Gastrocnemius medialis (tissue), 4 donors: ENCODE measurements around the gene KCP. TPM values are rescaled to one million over a fixed set of nuclear protein-coding genes. Genes with fewer than 3 reads are reported as not detected.

Experiments used
- ATAC-seq, 2 donors: fragments of 150-250 bp; one replicate each; pipeline ENCODE4 v1.9.1; 2016
- DNase-seq, 2 donors: peaks; one replicate each; pipeline ENCODE4 v3.0.0-alpha.2; 2019
- H3K27ac ChIP-seq, 4 donors: fragments of 200-600 bp; sonication (generic); 1 replicate in 1 of 4; 2 replicates in 3 of 4; pipeline ENCODE4 v1.5.1; 2016 to 2018; ENCODE audit warnings: mild to moderate bottlenecking in 2 of 4, moderate library complexity in 1 of 4
- H3K27me3 ChIP-seq, 3 donors: fragments of 200-600 bp; sonication (generic) in 2 of 3; 1 replicate in 1 of 3; 2 replicates in 2 of 3; pipeline versions ENCODE4 v1.5.1 to v1.6.0; 2016 to 2019; ENCODE audit warnings: mild to moderate bottlenecking in 1 of 3, moderate library complexity in 1 of 3
- H3K36me3 ChIP-seq, 2 donors: fragments of 200-600 bp; sonication (generic) in 1 of 2; one replicate each; pipeline ENCODE4 v1.5.1; 2017 to 2018
- H3K4me1 ChIP-seq, 2 donors: fragments of 200-600 bp; sonication (generic) in 1 of 2; one replicate each; pipeline ENCODE4 v1.5.1; 2016 to 2017; ENCODE audit warnings: mild to moderate bottlenecking in 2 of 2
- H3K4me3 ChIP-seq, 4 donors: fragments of 200-600 bp; sonication (generic) in 3 of 4; 1 replicate in 1 of 4; 2 replicates in 3 of 4; pipeline ENCODE4 v1.5.1; 2016 to 2019; ENCODE audit warnings: mild to moderate bottlenecking in 2 of 4
- H3K9me3 ChIP-seq, 3 donors: fragments of 200-600 bp; sonication (generic) in 2 of 3; 1 replicate in 1 of 3; 2 replicates in 2 of 3; pipeline ENCODE4 v1.5.1; 2016 to 2019
- POLR2A ChIP-seq, 2 donors: fragments of 450-650 bp; IDR thresholded peaks; one replicate each; pipeline ENCODE4 v1.6.1; 2017; ENCODE audit warnings: antibody characterized with exemption in 2 of 2, mild to moderate bottlenecking in 2 of 2, moderate library complexity in 2 of 2
- in situ Hi-C, 4 donors: fragments of 200-750 bp; cut with MboI; loops; one replicate each; pipeline versions ENCODE4 v1.15.0 to v1.8.0; 2017; ENCODE audit warnings: low sequenced_read_pairs in 4 of 4
- intact Hi-C: fragments of 100-400 bp; cut with DNase I; formaldehyde crosslinking; loops from one replicate; pipeline ENCODE4 v1.15.1; 2023; ENCODE audit warnings: low total_unique reads
- total RNA-seq, 4 donors: library from RNA; depleted of rRNA; stranded (reverse); fragments of >200 nt; gene quantifications; one replicate each; pipeline versions ENCODE4 v1.1.0 to v1.2.3, GENCODE V29; 2016
- TF ChIP-seq, protein P1 (sequence below), 5 experiments: fragments of 450-650 bp in 3 of 5; fragments of 200-600 bp in 2 of 5; sonication (generic) in 2 of 5; IDR thresholded peaks in 4 of 5; conservative IDR thresholded peaks in 1 of 5; 1 replicate in 4 of 5; 2 replicates in 1 of 5; pipeline ENCODE4 v1.5.1; 2016 to 2019; ENCODE audit warnings: antibody characterized with exemption in 5 of 5, mild to moderate bottlenecking in 3 of 5, moderate library complexity in 3 of 5

Gene KCP
- total RNA-seq, 4 donors from 2014 or later = 0.10 TPM; not detected in 3

DNA sequence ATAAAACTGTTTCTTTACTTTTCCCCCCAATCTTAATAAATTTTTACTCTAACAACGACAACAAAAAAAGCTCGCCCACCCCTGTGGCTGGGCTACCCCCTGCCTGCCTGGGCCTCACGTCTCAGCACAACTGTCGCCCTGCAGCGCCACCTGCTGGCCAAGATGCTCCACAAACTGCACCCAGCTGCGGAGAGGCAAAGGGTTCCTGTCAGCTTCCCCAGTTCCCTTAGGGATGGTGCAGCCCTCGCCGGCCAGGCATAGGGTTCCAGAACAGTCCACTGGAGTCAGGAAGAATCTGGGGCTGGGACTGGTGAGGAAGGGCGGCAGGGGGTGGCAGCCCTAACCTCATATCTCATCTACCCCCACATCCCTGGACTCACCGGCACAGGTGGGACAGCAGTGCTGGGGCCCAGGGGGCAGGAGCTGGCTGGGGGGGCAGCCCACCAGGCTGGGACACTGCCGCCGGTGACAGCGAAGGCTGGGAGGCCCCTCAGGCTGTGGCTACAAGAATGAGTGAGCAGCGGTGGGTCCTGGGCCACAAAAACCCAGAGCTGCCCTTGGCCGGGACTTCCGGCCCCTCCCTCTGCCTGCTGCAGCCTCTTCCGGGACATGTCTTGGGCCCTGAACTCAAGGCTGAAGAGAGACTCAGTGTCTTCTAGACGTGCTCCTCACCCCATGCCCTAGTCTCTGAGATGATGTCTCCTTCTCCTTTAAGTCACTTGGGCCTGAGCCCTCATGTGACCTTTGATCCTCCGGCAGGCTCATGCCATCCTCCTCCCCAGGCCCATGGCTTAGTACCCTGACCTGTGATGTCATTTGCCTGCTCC is 26.7 kb downstream of the KCP start:
- Histone ChIP-seq H3K27ac (no peak overlapping the region), H3K4me3 (peak overlapping the region in 1 of 4 donors; percentile 8), H3K4me1 (peaks cover 0 to 5% of the 10 kb centered on the region in 2 donors), H3K9me3 (no peaks in the 10 kb centered on the region), H3K36me3 (no peaks in the 10 kb centered on the region), H3K27me3 (no peaks in the 10 kb centered on the region)
- DNase-seq (peak in 1 of 2 donors; percentile 72), ATAC-seq (peak; percentile 35 to 39)
- TF ChIP-seq POLR2A (IDR thresholded peaks at IDR 0.05) = no peak
- TF ChIP-seq, protein P1, sequence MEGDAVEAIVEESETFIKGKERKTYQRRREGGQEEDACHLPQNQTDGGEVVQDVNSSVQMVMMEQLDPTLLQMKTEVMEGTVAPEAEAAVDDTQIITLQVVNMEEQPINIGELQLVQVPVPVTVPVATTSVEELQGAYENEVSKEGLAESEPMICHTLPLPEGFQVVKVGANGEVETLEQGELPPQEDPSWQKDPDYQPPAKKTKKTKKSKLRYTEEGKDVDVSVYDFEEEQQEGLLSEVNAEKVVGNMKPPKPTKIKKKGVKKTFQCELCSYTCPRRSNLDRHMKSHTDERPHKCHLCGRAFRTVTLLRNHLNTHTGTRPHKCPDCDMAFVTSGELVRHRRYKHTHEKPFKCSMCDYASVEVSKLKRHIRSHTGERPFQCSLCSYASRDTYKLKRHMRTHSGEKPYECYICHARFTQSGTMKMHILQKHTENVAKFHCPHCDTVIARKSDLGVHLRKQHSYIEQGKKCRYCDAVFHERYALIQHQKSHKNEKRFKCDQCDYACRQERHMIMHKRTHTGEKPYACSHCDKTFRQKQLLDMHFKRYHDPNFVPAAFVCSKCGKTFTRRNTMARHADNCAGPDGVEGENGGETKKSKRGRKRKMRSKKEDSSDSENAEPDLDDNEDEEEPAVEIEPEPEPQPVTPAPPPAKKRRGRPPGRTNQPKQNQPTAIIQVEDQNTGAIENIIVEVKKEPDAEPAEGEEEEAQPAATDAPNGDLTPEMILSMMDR (IDR thresholded peaks at IDR 0.05 in 4 of 5, conservative IDR thresholded peaks at IDR 0.05 in 1 of 5) = peak; percentile 86 to 97 (median 93)
- intact Hi-C loops = loop anchor here (2.0 to 10.0 kb wide), 4 partner anchors 147 to 407 kb away; partner anchors contain the start of genes CALU and METTL2B
- in situ Hi-C loops = loop anchor here (10.0 to 25.0 kb wide), 5 partner anchors 89 to 422 kb away; partner anchors contain the start of genes CCDC136 (in 2 of the 4), HILPDA (in 2 of the 4) and OPN1SW (in 1 of the 4)

DNA sequence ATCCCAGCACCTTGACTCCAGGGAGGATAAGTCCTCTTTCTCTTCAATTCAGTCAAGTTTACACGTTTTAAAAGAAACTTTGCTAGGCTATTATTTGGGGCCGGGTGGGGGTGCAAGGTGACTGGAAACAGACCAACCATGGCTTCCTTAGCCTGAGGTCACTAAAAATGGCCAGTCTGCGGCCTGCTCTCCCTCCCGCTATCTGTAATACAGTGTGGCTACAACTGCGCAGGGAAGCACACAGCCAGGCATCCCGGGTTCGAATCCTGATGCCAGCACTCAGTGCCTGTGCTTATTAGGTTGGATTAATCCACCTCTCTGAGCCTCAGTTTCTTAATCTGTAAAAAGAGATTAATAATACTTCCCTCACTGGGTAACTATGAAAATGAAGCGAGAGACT is 28.4 kb downstream of the KCP start:
- TF ChIP-seq POLR2A (IDR thresholded peaks at IDR 0.05) = no peak
- TF ChIP-seq, protein P1 (IDR thresholded peaks at IDR 0.05 in 4 of 5, conservative IDR thresholded peaks at IDR 0.05 in 1 of 5) = no peak
- Histone ChIP-seq H3K27ac (no peak overlapping the region), H3K9me3 (no peaks in the 10 kb centered on the region), H3K36me3 (no peaks in the 10 kb centered on the region), H3K4me1 (peaks cover 0 to 5% of the 10 kb centered on the region in 2 donors), H3K27me3 (no peaks in the 10 kb centered on the region), H3K4me3 (no peak overlapping the region)
- peak in 1 of 2 donors; percentile 11 for DNase-seq
- intact Hi-C loops = loop anchor here (2.0 to 10.0 kb wide), 4 partner anchors 145 to 405 kb away; partner anchors contain the start of genes CALU and METTL2B
- in situ Hi-C loops = loop anchor here (10.0 to 25.0 kb wide), 5 partner anchors 87 to 420 kb away; partner anchors contain the start of genes CCDC136 (in 2 of the 4), HILPDA (in 2 of the 4) and OPN1SW (in 1 of the 4)
- ATAC-seq = no peak

DNA sequence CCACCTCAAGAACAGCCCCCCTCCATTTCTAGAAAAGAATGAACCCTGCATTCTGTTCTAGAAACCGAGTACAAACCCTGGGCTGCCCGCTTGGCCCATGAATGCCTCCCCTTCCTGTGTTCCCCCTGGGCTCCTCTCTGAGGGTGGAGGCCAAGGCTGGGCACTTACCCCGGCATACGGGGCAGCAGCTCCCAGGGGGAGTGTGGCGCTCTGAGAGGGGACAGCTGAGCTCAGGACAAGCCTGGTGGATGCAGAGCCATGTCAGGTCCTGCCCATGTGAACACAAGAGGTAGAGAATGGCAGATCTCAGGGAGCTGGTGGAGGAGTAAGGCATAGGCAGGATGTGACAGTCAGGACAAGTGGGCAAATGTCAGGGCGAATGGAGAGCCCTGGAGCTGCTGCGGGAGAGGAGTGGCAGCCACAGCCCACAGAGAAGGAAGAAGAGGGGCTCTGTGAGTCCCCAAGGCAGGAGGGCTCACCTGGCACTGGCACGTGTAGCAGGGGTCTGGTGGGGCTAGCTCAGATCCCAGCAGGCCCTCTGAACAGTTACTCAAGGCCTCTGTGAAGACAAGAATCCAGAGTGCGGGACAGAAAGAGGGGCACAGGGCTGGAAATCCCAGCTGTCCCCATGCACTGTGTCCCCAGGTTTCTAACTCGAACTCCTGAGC is 28.9 kb downstream of the KCP start:
- intact Hi-C loops = loop anchor here (2.0 to 10.0 kb wide), 4 partner anchors 144 to 405 kb away; partner anchors contain the start of genes CALU and METTL2B
- Histone ChIP-seq H3K36me3 (no peaks in the 10 kb centered on the region), H3K4me1 (peaks cover 0 to 5% of the 10 kb centered on the region in 2 donors), H3K4me3 (no peak overlapping the region), H3K27me3 (no peaks in the 10 kb centered on the region), H3K27ac (no peak overlapping the region), H3K9me3 (no peaks in the 10 kb centered on the region)
- in situ Hi-C loops = loop anchor here (10.0 to 25.0 kb wide), 5 partner anchors 87 to 419 kb away; partner anchors contain the start of genes CCDC136 (in 2 of the 4), HILPDA (in 2 of the 4) and OPN1SW (in 1 of the 4)
- ATAC-seq (no peak), DNase-seq (peak in 1 of 2 donors; percentile 14)
- TF ChIP-seq POLR2A (IDR thresholded peaks at IDR 0.05) = no peak
- TF ChIP-seq, protein P1 (IDR thresholded peaks at IDR 0.05 in 4 of 5, conservative IDR thresholded peaks at IDR 0.05 in 1 of 5) = no peak

DNA sequence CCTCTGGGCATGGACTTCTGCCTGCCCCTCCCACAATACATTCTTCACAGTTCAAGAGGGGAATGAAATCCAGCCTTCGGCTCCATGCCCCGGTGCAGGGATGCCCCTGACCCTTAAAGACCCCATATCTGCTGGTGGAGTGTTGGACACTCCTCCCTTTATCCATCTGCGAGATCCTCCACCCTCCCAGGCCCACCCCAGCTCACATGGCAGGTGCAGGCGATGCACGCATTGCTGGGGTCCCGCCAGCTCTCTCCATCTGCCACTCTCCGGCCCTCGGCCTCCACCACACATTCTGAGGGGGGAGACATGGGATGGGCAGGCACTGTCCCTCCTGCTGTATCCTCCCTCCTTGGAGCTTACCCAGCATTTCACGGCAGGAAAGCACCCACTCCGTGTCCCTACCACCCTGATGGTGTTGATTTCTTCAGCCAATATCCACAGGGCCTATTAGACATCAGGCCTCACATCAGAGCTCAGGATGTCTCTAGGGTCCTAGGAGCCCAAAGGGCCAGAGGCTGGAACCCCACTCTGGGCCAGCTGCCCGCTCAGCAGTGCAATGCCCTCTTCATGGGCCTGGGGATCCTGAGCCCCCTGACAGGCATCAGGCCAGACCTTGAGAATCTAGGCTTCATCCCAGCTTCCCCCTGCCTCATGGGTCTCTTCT is 29.6 kb downstream of the KCP start:
- no peaks in the 10 kb centered on the region for H3K36me3 ChIP-seq
- no peak overlapping the region for H3K27ac ChIP-seq
- H3K27me3 ChIP-seq = no peaks in the 10 kb centered on the region
- no peak for ATAC-seq
- peaks cover 0 to 5% of the 10 kb centered on the region in 2 donors for H3K4me1 ChIP-seq
- TF ChIP-seq POLR2A (IDR thresholded peaks at IDR 0.05) = no peak
- TF ChIP-seq, protein P1 (IDR thresholded peaks at IDR 0.05 in 4 of 5, conservative IDR thresholded peaks at IDR 0.05 in 1 of 5) = no peak
- in situ Hi-C loops = loop anchor here (10.0 to 25.0 kb wide), 5 partner anchors 86 to 419 kb away; partner anchors contain the start of genes CCDC136 (in 2 of the 4), HILPDA (in 2 of the 4) and OPN1SW (in 1 of the 4)
- DNase-seq = peak in 1 of 2 donors; percentile 19
- intact Hi-C loops = loop anchor here (1.0 to 10.0 kb wide), 4 partner anchors 87 to 356 kb away; partner anchors contain the start of gene CALU
- H3K9me3 ChIP-seq = no peaks in the 10 kb centered on the region
- no peak overlapping the region for H3K4me3 ChIP-seq
